PFSK-1 (cell line): Measurements from ENCODE around the gene ANXA8.

ENCODE experiments used
- FOXP2 ChIP-seq: optimal IDR thresholded peaks from 2 replicates; pipeline ENCODE3; 2011; ENCODE audit warnings: borderline replicate concordance, control low read depth, inconsistent platforms; ENCODE audit not compliant: insufficient read depth; ENCODE audit errors: extremely low read length, extremely low read depth
- POLR2AphosphoS5 ChIP-seq: IDR thresholded peaks from 2 replicates; pipeline ENCODE4 v1.6.1; 2012; ENCODE audit warnings: low read depth, mild to moderate bottlenecking, control low read depth, low read length, moderate library complexity
- REST ChIP-seq, 2 experiments: IDR thresholded peaks; 2 replicates each; pipeline versions ENCODE4 v1.6.1 to v1.8.0; 2011 to 2012; ENCODE audit warnings: low read depth in 2 of 2, low read length in 2 of 2, control low read depth in 1 of 2, inconsistent platforms in 1 of 2, mild to moderate bottlenecking in 1 of 2, moderate library complexity in 1 of 2; ENCODE audit not compliant: insufficient read depth in 1 of 2
- SIN3A ChIP-seq: IDR thresholded peaks from 2 replicates; pipeline ENCODE4 v1.6.1; 2012; ENCODE audit warnings: mild to moderate bottlenecking, low read length, moderate library complexity, borderline replicate concordance; ENCODE audit not compliant: insufficient read depth
- TAF1 ChIP-seq: IDR thresholded peaks from 2 replicates; pipeline ENCODE4 v1.6.1; 2012; ENCODE audit warnings: low read length, control low read depth, borderline replicate concordance; ENCODE audit not compliant: insufficient read depth

Gene ANXA8

DNA sequence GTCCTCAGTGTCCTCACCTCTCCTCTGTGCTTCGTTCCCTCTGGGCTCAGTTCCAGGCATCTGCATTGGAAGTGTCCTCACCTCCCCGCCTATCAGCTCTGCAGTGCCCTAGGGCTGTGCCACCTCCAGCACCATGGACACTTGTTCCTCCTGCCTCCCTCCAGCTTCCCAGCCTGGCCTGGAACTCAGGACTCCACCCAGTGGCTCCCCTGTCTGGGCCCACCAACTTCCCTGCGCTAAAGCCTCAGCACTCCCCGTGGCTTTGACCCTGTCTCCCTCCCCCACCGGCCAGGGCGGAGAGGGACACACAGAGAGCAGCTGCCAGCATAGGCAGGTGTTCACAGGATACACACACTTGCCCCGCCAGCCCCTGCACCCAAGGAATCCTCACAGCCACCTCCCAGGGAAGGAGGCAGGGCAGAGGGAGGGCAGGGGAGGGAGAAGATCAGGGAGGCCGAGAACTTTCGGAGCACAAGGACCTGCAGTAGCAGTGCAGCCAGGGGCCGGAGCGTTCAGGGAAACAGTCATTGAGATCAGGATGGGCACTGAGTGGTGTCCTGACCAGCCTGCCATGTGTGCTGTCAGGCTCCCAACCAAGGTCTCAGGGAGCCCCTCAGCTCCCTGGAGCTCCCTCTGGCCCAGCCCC, 31.3 kb downstream of the ANXA8 start:
- TF ChIP-seq TAF1 = no peak
- TF ChIP-seq FOXP2 = no peak
- no peak for TF ChIP-seq REST (IDR thresholded peaks at IDR 0.05; ENCODE audit: insufficient read depth in 1 of 2, low read depth in 2 of 2, low read length in 2 of 2)
- no peak for TF ChIP-seq POLR2AphosphoS5
- TF ChIP-seq SIN3A = no peak

GRCh38 chr10:47451998-47452494, 31.9 kb downstream of the ANXA8 start:
- TF ChIP-seq FOXP2 = no peak
- TF ChIP-seq REST (IDR thresholded peaks at IDR 0.05; ENCODE audit: insufficient read depth in 1 of 2, low read depth in 2 of 2, low read length in 2 of 2) = no peak
- no peak for TF ChIP-seq SIN3A
- TF ChIP-seq POLR2AphosphoS5 = no peak
- no peak for TF ChIP-seq TAF1

GRCh38 chr10:47451273-47451997, 32.5 kb downstream of the ANXA8 start:
- no peak for TF ChIP-seq REST (IDR thresholded peaks at IDR 0.05; ENCODE audit: insufficient read depth in 1 of 2, low read depth in 2 of 2, low read length in 2 of 2)

DNA sequence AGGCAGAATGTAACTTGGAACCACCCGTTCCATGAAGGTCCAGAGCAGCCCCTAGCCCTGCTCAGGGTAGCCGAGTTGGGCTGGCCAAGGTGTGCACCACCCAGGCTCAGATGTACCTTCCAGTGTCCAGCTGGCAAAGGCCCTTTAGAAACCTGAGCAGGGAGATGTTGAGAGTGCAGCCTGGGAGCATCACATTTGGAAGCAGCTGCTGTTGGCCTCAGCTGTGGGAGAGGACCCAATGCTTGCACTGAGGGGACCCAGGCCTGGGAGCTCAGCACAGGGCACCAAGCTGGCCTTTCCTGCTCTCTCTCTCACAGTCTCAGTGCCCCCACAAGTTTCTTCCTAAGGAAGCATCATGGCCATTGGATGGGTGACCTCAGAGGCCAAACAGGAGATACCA, 33.5 kb downstream of the ANXA8 start:
- TF ChIP-seq FOXP2 (no peak), SIN3A (no peak), REST (IDR thresholded peaks at IDR 0.05; ENCODE audit: insufficient read depth in 1 of 2, low read depth in 2 of 2, low read length in 2 of 2) (no peak), TAF1 (no peak), POLR2AphosphoS5 (no peak)
